Coronary artery (tissue), 2 donors: ENCODE data around the gene TMOD1.

ENCODE experiments used
- DNase-seq: peaks from one replicate; pipeline ENCODE4 v3.0.0-alpha.2; 2017; ENCODE audit warnings: low spot score
- H3K27ac ChIP-seq, 2 donors: fragments of 200-600 bp; sonication (generic); one replicate each; pipeline ENCODE4 v1.5.1; 2016 to 2019
- H3K4me3 ChIP-seq: fragments of 200-600 bp; sonication (generic); 2 replicates; pipeline ENCODE4 v1.5.1; 2016; ENCODE audit warnings: mild to moderate bottlenecking, moderate library complexity
- TF ChIP-seq, protein P1 (sequence below): fragments of 200-600 bp; sonication (generic); IDR thresholded peaks from one replicate; pipeline ENCODE4 v1.5.1; 2019; ENCODE audit warnings: antibody characterized with exemption

Gene TMOD1

DNA sequence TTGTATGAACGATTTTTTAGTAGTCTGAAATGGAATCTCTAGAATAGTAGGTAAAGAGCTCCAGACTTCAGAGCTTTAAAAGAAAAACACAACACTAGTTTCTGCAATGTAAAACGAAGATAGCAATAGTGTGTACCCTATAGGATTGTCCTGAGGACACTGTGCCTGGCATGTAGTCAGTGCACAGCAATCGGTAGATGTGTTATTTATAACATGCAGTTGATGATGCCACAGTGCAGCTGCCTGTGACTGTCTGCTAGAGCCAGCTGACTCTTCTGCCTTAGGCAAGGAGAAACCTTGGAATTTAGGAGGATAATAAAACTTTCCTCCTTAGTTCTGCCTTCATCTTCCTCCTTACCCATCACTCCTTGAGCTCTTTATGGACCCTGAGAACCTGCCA, 27.7 kb upstream of the TMOD1 start:
- no peak overlapping the region for H3K27ac ChIP-seq
- TF ChIP-seq, protein P1, sequence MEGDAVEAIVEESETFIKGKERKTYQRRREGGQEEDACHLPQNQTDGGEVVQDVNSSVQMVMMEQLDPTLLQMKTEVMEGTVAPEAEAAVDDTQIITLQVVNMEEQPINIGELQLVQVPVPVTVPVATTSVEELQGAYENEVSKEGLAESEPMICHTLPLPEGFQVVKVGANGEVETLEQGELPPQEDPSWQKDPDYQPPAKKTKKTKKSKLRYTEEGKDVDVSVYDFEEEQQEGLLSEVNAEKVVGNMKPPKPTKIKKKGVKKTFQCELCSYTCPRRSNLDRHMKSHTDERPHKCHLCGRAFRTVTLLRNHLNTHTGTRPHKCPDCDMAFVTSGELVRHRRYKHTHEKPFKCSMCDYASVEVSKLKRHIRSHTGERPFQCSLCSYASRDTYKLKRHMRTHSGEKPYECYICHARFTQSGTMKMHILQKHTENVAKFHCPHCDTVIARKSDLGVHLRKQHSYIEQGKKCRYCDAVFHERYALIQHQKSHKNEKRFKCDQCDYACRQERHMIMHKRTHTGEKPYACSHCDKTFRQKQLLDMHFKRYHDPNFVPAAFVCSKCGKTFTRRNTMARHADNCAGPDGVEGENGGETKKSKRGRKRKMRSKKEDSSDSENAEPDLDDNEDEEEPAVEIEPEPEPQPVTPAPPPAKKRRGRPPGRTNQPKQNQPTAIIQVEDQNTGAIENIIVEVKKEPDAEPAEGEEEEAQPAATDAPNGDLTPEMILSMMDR: no peak
- H3K4me3 ChIP-seq: no peak overlapping the region
- DNase-seq: no peak

- no peak overlapping the region for H3K27ac ChIP-seq
- no peak for DNase-seq
- no peak overlapping the region for H3K4me3 ChIP-seq
- TF ChIP-seq, protein P1: no peak
Observed at GRCh38 chr9:97474372-97474925, 27.0 kb upstream of the TMOD1 start.

- Histone ChIP-seq H3K4me3 (no peak overlapping the region), H3K27ac (no peak overlapping the region)
- DNase-seq: no peak
- TF ChIP-seq, protein P1: no peak
Observed at GRCh38 chr9:97475059-97475458, 26.4 kb upstream of the TMOD1 start.

- Histone ChIP-seq H3K4me3 (no peak overlapping the region), H3K27ac (no peak overlapping the region)
- DNase-seq: no peak
- TF ChIP-seq, protein P1: no peak
Observed at GRCh38 chr9:97478301-97478981, 23.0 kb upstream of the TMOD1 start.

DNA sequence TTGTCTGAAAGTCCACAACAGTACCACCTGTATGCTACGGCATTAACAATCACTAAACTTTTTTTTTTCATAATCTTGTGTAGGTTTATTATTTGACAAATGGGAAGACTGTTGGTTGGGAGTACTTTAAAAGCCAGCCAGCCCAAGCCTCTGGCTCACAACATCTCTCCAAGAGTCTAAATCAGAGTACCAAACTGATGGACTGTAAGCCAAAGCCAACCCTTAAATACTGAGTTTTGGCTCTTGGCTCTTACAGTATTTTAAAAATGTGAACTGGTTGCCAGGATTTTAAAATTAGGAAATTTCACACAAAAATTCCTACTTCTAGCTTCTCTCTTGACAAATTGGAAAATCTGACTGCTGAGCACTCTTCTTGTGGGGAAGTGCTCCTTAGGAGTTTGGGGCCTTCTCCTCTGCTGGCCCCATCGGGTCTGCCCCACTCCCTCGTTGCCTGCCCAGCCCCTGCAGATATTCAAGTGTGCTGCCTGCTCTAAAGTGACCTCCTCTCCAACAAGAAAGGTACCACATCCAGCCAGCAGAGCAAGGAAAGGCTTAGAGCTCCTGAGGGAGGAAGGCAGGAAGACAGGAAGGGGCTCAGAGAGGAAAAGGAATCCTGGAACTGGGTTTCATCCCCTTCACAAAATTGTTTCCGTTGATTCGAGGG, 21.8 kb upstream of the TMOD1 start:
- DNase-seq: no peak
- Histone ChIP-seq H3K4me3 (no peak overlapping the region), H3K27ac (peak overlapping the region; percentile 54 to 74)
- TF ChIP-seq, protein P1: no peak

DNA sequence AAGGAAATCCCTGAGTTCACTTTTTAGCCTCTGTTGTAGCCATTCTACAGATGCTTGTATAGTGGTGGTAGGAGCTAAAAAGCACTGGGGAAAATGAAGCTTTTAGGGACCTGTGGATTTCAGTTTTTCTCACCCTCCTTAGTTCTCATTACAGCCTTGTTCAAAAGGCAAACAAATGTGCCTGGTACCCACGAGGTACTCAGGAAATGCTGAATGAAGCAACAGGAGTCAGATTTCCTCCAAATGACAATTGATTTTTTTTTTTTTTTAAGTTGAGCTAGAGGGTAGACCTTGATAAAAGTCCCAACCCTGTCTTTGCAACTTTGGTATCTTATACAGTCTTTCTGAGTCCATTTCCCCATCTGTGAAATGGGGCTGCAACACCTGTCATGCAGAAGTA, 21.3 kb upstream of the TMOD1 start:
- DNase-seq: no peak
- peak overlapping the region; percentile 54 to 74 for H3K27ac ChIP-seq
- TF ChIP-seq, protein P1: no peak
- H3K4me3 ChIP-seq: no peak overlapping the region

- Histone ChIP-seq H3K4me3 (no peak overlapping the region), H3K27ac (peak overlapping the region in 1 of 2 donors; percentile 74)
- TF ChIP-seq, protein P1: no peak
- DNase-seq: no peak
Observed at GRCh38 chr9:97480749-97481148, 20.7 kb upstream of the TMOD1 start.
